HL-60/S4 (cell line): ENCODE measurements around the gene ZNF716.
"Not testable (repeated sequence)": the region's sequence is repeated elsewhere in the genome, so short reads cannot be mapped to it uniquely, and the experiment has no call there.

Experiments
- in situ Hi-C: fragments of 300-500 bp; cut with MboI; formaldehyde crosslinking; loops from 2 replicates; pipeline ENCODE4 v1.14.3; 2022; ENCODE audit warnings: low sequenced_read_pairs

ZNF716 gene

DNA sequence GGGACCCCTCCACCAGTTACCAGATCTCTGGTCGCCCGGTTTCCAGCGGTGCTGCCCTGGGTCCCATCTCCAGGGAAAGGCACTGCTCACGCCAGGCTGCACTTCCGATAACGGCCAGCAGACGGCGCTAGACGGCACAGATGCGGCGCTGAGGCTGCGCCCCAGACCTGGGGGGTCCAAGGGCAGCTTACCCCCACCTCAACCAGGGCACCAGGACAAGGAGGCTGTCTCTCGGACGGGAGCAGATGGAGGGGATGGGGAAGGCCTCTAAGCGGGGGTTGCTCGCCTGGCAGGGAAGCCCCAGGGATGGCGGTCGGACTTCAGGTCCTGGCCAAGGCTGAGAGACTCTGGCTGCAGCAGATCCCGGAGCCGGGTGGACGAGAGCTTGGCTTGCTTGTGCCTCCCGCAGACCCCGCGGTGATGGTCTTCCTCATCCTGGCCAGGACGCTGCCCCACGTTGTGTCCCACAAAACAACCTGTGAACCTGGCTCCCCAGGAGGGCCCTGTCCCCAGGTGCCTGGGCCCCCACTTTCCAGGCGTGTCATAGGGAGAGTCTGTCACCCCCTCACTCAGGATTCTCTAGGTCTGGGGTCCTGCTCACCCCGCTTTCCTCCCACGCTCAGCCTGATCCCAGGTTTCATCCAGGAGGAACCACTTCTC lies 23.9 kb upstream of the ZNF716 start:
- in situ Hi-C loops = no loop called here

DNA sequence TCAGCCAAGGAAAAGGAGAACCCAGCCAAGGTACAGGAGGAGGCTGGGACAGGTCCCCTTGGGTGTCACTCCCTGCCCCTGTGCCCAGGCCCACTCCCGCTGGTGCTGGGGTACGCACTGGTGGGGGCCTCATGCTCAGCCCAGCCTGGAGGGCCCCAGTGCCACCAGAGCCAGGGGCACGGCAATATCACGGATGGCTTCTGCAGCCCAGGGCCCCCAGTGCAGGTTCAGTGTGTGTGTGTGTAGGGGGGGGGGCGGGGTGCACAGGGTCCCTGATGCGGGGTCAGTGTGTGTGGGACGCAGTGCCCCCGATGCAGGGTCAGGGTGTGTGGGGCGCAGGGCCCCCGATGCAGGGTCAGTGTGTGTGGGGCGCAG lies 23.4 kb upstream of the ZNF716 start:
- in situ Hi-C loops = no loop called here

DNA sequence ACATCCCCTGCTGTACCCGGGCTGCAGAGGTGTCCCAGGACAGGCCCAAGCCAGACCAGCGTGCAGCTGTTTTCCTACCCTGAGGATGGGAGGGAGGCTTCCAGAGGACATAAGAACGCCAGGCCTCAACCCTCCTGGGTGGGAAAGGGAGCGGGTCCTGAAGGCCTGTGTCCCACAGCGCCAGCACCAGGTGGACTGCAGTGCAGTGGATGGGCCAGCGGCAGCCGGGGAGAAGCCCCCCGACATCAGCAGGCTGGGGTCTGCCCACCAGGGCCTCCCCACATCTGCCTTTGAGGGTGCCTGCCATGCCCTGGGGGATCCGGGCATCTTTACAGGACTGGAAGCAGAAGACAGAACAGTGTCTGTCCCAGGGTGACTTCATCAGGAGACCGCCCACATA lies 22.8 kb upstream of the ZNF716 start:
- in situ Hi-C loops = no loop called here

DNA sequence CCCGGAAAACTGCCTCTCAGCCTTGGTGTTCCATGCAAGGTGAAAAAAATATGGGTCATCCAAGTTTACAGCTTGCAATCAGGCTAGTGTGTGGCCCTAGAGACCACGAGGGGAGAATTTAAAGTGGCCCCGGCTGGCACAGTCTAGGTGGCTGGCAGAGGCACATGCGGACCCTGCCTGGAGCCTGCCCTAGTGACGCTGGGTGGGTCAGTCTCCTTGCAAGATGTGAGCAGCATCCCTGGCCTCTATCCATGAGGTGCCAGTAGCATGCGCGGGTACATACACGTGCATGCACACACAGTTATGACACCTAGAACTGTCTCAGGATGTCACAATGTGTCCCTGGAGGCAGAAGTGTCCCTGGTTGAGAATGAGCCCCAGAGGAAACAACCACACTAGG lies 22.4 kb upstream of the ZNF716 start:
- in situ Hi-C loops = no loop called here

DNA sequence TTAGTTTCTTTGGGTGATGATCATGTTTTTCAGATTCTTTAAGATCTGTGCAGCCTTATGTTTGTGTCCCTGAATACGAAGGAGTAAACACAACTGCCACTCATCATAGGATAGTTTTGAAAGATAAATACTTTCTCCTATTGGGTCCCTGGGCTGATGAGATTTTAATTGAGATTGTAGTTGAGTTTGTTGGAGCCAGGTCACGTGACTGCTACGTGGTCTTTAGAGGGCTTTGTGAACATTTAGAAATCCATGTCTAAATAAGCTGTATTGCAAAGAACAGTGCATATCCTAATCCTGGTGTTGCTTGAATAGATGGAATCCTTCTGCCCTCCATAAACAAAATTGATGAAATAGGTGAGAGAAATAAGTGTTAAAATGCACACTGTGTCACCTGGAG lies 17.4 kb upstream of the ZNF716 start:
- in situ Hi-C loops = no loop called here

DNA sequence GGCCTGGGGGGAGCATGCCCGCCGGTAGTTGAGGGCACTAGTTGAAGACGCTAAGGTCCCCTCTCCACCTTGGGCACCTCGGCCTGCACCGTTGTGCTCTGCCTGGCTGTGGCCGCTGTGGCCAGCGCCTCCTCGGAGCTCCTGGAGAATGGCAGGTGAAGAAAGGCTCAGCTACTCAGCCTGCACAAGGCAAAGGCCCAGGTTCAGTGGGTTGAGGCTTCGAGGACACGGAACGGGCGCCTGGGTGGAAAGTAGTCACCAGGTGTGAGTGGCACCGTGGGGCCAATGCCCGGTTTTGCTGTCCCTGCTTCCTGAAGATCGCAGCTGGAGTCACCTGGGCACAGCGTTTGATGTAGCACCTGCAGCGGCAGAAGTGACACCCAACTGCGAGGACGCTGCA lies 12.4 kb upstream of the ZNF716 start:
- in situ Hi-C loops = no loop called here

DNA sequence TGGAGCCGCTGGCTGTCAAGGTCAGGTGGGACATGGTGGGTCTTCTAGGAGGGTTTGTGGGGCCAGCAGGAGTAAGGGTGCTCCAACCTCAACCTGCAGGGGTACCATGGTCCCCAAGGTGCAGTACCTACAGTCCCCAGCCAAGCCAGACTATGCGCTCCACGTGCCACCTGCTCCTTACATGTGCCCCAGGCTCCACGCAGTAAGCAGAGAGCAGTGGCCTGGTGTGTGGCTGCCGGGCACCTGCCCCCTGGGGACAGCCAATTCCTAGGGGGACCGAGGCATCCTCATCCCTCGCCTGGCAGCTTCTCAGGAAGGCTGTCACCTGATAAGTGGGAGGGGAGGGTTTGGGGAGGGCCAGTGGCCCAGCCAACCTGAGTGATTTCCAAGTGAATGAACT lies 11.7 kb upstream of the ZNF716 start:
- in situ Hi-C loops = no loop called here

DNA sequence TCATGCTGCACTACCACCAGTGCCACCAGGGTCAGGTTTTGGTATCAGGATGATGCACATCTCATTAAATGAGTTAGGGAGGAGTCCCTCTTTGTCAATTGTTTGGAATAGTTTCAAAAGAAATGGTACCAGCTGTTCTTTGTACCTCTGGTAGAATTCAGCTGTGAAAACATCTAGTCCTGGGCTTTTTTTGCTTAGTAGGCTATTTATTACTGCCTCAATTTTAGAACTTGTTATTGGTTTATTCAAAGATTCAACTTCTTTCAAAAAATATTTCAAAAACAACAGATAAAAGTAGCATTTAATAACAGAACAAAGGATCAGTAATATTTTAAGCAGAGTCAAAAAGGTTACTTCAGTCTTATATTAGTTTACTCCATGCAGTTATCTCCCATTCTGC lies 6.4 kb upstream of the ZNF716 start:
- in situ Hi-C loops = no loop called here

DNA sequence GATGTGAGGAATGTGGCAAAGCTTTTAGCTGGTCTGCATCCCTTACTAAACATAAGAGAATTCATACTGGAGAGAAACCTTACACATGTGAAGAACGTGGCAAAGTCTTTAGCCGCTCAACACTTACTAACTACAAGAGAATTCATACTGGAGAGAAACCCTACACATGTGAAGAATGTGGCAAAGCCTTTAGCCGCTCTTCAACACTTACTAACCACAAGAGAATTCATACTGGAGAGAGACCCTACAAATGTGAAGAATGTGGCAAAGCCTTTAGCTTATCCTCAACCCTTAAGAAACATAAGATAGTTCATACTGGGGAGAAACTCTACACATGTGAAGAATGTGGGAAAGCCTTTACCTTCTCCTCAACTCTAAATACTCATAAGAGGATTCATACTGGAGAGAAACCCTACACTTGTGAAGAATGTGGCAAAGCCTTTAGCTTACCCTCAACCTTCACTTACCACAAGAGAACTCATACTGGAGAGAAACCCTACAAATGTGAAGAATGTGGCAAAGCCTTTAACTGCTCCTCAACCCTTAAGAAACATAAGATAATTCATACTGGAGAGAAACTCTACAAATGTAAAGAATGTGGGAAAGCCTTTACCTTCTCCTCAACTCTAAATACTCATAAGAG lies 19.3 kb downstream of the ZNF716 start:
- in situ Hi-C loops = not testable (repeated sequence)

DNA sequence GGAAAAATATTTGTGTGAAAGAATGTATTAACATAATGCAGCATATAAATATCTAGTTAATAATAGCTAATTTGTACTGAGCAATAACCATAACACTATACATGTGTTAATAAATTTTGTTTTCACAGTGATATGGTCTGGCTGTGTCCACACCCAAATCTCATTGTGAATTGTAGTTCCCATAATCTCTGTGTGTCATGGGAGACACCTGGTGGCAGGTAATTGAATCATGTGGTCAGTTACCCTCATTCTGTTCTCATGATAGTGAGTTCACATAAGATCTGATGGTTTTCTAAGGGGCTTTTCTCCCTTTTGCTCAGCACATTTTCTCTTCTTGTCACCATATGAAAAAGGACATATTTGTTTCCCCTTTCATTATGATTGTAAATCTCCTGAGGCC lies 30.3 kb downstream of the ZNF716 start:
- in situ Hi-C loops = not testable (repeated sequence)

DNA sequence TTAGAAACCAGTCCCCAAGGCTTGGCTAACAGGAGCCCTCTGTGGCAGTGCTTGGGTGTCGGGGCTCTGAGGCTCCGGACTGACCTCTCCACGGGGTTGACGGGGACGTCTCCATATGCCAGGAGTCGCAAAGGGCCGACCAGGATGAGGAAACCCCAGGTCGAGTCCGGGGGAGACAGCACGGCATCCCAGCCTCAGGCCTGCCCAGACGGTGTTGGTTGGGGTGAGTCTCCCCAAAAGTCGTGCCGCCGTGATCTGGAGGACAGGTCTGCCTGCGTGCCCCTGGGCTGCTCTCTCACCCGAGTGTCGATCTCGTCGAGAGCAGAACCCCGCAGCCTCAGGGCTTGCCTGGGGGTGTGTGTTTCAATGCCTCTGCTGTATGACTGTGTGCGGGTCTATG lies 35.0 kb downstream of the ZNF716 start:
- in situ Hi-C loops = not testable (repeated sequence)

DNA sequence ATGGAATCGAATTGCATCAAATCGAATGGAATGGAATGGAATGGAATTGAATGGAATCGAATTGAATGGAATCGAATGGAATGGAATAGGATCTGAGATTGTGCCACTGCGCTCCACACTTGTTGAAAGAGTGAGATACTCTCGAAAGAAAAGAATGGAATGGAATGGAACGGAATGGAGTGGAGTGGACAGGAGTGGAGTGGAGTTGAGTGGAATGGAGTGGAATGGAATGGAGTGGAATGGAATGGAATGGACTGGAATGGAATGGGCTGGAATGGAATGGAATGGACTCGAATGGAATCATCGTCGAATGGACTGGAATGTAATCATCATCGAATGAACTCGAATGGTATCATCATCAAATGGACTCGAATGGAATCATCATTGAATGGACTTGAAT lies 38.0 kb downstream of the ZNF716 start:
- in situ Hi-C loops = no loop called here

DNA sequence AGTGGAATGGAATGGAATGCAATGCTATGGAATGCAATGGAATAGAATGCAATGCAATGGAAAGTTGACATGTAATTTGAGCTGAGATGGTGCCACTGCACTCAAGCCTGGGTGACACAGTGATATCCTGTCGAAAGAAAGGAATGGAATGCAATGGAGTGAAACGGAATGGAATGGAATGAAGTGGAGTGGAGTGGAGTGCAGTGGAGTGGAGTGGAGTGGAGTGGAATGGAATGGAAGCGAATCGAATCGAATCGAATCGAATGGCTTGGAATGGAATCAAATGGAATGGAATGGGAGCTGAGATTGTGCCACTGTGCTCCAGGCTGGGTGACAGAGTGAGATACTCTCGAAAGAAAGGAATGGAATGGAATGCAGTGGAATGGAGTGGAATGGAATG lies 45.1 kb downstream of the ZNF716 start:
- in situ Hi-C loops = not testable (repeated sequence)

DNA sequence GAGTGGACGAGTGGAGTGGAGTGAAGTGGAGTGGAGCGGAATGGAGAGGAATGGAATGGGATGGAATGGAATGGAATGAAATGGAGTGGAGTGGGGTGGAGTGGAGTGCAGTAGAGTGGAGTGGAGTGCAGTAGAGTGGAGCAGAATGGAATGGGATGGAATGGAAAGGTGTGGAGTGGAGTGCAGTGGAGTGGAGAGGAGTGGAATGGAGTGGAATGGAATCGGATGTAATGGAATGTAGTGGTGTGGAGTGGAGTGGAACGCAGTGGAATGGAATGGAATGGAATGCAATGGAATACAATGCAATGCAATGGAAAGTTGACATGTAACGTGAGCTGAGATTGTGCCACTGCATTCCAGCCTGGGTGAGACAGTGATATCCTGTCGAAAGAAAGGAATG lies 46.4 kb downstream of the ZNF716 start:
- in situ Hi-C loops = no loop called here

DNA sequence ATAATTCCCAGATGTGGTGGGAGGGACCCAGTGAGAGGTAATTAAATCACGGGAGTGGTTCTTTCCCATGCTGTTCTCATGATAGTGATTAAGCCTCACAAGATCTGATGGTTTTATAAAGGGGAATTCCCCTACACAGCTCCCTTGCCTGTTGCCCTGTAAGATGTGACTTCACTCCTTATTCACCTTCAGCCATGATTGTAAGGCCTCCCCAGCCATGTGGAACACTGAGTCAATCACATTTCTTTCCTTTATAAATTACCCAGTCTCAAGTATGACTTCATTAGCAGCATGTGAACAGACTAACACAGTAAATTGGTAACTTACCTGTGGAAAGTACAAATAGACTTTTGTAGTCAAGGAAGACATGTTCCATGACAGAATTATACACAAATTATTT lies 55.2 kb downstream of the ZNF716 start:
- in situ Hi-C loops = no loop called here
